22Rv1 (cell line): ENCODE measurements around the gene LMCD1.
A peak's percentile ranks its signal among the peaks of the same experiment; 100 is the strongest.

Source experiments
- H3K27ac ChIP-seq: fragments of 450-650 bp; 2 replicates; pipeline ENCODE4 v1.5.1; 2017
- CTCF ChIP-seq: fragments of 450-650 bp; IDR thresholded peaks from 2 replicates; pipeline ENCODE4 v1.5.1; 2017; ENCODE audit warnings: mild to moderate bottlenecking
- ZFX ChIP-seq: fragments of 450-650 bp; IDR thresholded peaks from 2 replicates; pipeline ENCODE4 v1.6.1; 2017; ENCODE audit warnings: antibody characterized with exemption, borderline replicate concordance

The LMCD1 gene

DNA sequence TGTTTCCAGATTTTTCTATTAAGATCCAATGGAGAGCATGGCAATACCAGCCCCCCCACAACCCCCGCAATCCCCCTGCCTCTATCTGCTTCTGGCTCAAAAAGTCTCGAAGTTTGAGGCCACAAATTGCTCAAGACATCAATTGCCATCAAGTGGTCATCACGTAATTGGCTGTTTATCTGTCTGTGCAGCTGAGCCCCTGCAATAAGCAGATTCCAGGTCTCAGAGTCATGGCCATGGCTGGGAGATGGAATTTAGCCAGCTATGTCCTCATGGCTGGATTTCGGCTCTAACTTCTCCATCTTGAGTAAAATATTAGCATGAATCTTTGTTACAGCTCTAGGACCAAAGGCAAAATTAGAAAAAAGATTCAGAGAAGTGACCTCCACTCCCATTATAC is 120.2 kb downstream of the LMCD1 start:
- no peak overlapping the region for H3K27ac ChIP-seq
- TF ChIP-seq ZFX: no peak
- no peak for TF ChIP-seq CTCF

GRCh38 chr3:8622873-8623691 is 121.5 kb downstream of the LMCD1 start:
- no peak overlapping the region for H3K27ac ChIP-seq
- TF ChIP-seq CTCF (peak; percentile 90), ZFX (no peak)

GRCh38 chr3:8623741-8624140 is 122.1 kb downstream of the LMCD1 start:
- TF ChIP-seq ZFX (no peak), CTCF (no peak)
- H3K27ac ChIP-seq: no peak overlapping the region
